Kidney (tissue), 14 donors: ENCODE measurements around the gene RNF169. TPM values are rescaled to one million over a fixed set of nuclear protein-coding genes. Genes with fewer than 3 reads are reported as not detected.

Experiments used
- DNase-seq, 5 donors: peaks; one replicate each; pipeline ENCODE4 v3.0.0-alpha.2; 2013 to 2020
- FAIRE-seq: peaks from 2 replicates; lab custom pipeline; 2012; peaks lifted over from hg19 to GRCh38; lab: Jason Lieb, UNC
- H3K27ac ChIP-seq, 2 donors: one replicate each; pipeline ENCODE4 v1.7.0; 2013; ENCODE audit warnings: low read depth in 2 of 2, low read length in 2 of 2, inconsistent platforms in 1 of 2
- H3K27me3 ChIP-seq: one replicate; pipeline ENCODE4 v1.7.1; 2013; ENCODE audit warnings: low read length, inconsistent platforms; ENCODE audit not compliant: control insufficient read depth, insufficient read depth
- H3K36me3 ChIP-seq, 3 donors: one replicate each; pipeline versions ENCODE4 v1.7.0 to v1.7.1; 2013; ENCODE audit warnings: low read length in 3 of 3, control low read depth in 1 of 3, inconsistent platforms in 1 of 3; ENCODE audit not compliant: insufficient read depth in 3 of 3, control insufficient read depth in 2 of 3
- H3K4me1 ChIP-seq, 3 donors: one replicate each; pipeline versions ENCODE4 v1.7.0 to v1.7.1; 2013; ENCODE audit warnings: low read length in 3 of 3, inconsistent platforms in 1 of 3, low read depth in 1 of 3; ENCODE audit not compliant: control insufficient read depth in 2 of 3, insufficient read depth in 2 of 3
- H3K4me3 ChIP-seq, 3 donors: one replicate each; pipeline versions ENCODE4 v1.7.0 to v1.8.1; 2013; ENCODE audit warnings: low read length in 3 of 3, control low read depth in 1 of 3, inconsistent platforms in 1 of 3
- H3K9ac ChIP-seq, 3 donors: one replicate each; pipeline versions ENCODE4 v1.7.0 to v1.7.1; 2013; ENCODE audit warnings: low read length in 3 of 3, control low read depth in 1 of 3, inconsistent platforms in 1 of 3
- H3K9me3 ChIP-seq, 3 donors: one replicate each; pipeline versions ENCODE4 v1.7.0 to v1.7.1; 2013; ENCODE audit warnings: low read length in 3 of 3, control low read depth in 1 of 3, inconsistent platforms in 1 of 3; ENCODE audit not compliant: control insufficient read depth in 2 of 3, insufficient read depth in 1 of 3
- intact Hi-C: fragments of 100-400 bp; cut with DNase I; formaldehyde crosslinking; loops from one replicate; pipeline ENCODE4 v1.11.1; 2022
- polyA plus RNA-seq: library from polyadenylated mRNA; stranded (reverse); fragments of 350-450 nt; fragmentation: Illumina TruSeq; extraction: RNeasy Lipid Tissue Mini Kit (QIAGEN cat#74804); gene quantifications from one replicate; pipeline ENCODE4 v1.2.3, GENCODE V29; 2014; ENCODE audit warnings: low read depth, low replicate concordance; ENCODE audit not compliant: insufficient read depth
- total RNA-seq: library from RNA; stranded (reverse); fragmentation: NEBNext Ultra II Directional; extraction: Animal tissue kit (Norgen Biotek cat#: 25700); gene quantifications from one replicate; pipeline ENCODE4 v1.2.1, GENCODE V29; 2021
- TF ChIP-seq, protein P1 (sequence below): IDR thresholded peaks from 3 replicates; pipeline ENCODE4 v1.5.1; 2012; ENCODE audit warnings: mild to moderate bottlenecking, moderate library complexity, borderline replicate concordance; ENCODE audit not compliant: insufficient read depth; ENCODE audit errors: extremely low read depth
- donor health status: control.
- donor health status: control.
- donor health status: control.
- donor health status: control.
- donor health status: control.
- donor health status: DM: yes; HTN: yes; CAD: no.
- donor health status: Normal renal cell carcinoma (clear cell type).

Gene RNF169
- total and polyA plus RNA-seq, 2 donors from 2014 or later = 3.1 to 19.6 TPM

GRCh38 chr11:74777038-74777437 is 28.4 kb downstream of the RNF169 start:
- FAIRE-seq (no peak), DNase-seq (no peak)
- intact Hi-C loops = no loop called here
- no peak overlapping the region for H3K9ac ChIP-seq
- H3K4me3 ChIP-seq = no peak overlapping the region
- no peaks in the 10 kb centered on the region for H3K4me1 ChIP-seq
- no peaks in the 10 kb centered on the region for H3K36me3 ChIP-seq
- no peaks in the 10 kb centered on the region for H3K27me3 ChIP-seq
- H3K9me3 ChIP-seq = no peaks in the 10 kb centered on the region
- TF ChIP-seq, protein P1, sequence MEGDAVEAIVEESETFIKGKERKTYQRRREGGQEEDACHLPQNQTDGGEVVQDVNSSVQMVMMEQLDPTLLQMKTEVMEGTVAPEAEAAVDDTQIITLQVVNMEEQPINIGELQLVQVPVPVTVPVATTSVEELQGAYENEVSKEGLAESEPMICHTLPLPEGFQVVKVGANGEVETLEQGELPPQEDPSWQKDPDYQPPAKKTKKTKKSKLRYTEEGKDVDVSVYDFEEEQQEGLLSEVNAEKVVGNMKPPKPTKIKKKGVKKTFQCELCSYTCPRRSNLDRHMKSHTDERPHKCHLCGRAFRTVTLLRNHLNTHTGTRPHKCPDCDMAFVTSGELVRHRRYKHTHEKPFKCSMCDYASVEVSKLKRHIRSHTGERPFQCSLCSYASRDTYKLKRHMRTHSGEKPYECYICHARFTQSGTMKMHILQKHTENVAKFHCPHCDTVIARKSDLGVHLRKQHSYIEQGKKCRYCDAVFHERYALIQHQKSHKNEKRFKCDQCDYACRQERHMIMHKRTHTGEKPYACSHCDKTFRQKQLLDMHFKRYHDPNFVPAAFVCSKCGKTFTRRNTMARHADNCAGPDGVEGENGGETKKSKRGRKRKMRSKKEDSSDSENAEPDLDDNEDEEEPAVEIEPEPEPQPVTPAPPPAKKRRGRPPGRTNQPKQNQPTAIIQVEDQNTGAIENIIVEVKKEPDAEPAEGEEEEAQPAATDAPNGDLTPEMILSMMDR = no peak
- no peak overlapping the region for H3K27ac ChIP-seq

GRCh38 chr11:74777877-74778276 is 29.2 kb downstream of the RNF169 start:
- Histone ChIP-seq H3K36me3 (no peaks in the 10 kb centered on the region), H3K4me1 (no peaks in the 10 kb centered on the region), H3K9ac (no peak overlapping the region), H3K27me3 (no peaks in the 10 kb centered on the region), H3K9me3 (no peaks in the 10 kb centered on the region), H3K4me3 (no peak overlapping the region), H3K27ac (no peak overlapping the region)
- TF ChIP-seq, protein P1 = no peak
- DNase-seq (no peak), FAIRE-seq (no peak)
- intact Hi-C loops = no loop called here

DNA sequence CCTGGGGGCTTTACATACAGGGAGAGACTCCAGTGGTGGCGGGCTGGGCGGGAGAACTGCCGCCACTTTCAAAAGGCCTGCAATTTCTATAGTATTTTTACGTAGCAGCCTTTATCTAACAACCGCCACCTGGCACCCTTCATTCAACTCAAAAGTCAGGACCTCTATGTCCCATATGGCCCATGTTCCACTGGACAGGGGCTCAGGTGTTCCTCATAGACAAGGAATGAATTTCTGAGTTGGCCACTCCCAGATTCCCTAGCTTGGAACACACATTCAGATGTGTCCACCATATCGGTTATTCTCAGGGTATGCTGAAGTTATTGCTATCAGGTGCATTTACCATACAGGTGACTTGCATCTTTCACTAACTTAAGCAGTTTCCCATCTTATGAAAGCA is 29.9 kb downstream of the RNF169 start:
- H3K4me3 ChIP-seq = no peak overlapping the region
- H3K4me1 ChIP-seq = no peaks in the 10 kb centered on the region
- no peaks in the 10 kb centered on the region for H3K27me3 ChIP-seq
- no peaks in the 10 kb centered on the region for H3K9me3 ChIP-seq
- FAIRE-seq (no peak), DNase-seq (no peak)
- no peaks in the 10 kb centered on the region for H3K36me3 ChIP-seq
- no peak overlapping the region for H3K9ac ChIP-seq
- TF ChIP-seq, protein P1 = no peak
- intact Hi-C loops = no loop called here
- no peak overlapping the region for H3K27ac ChIP-seq

DNA sequence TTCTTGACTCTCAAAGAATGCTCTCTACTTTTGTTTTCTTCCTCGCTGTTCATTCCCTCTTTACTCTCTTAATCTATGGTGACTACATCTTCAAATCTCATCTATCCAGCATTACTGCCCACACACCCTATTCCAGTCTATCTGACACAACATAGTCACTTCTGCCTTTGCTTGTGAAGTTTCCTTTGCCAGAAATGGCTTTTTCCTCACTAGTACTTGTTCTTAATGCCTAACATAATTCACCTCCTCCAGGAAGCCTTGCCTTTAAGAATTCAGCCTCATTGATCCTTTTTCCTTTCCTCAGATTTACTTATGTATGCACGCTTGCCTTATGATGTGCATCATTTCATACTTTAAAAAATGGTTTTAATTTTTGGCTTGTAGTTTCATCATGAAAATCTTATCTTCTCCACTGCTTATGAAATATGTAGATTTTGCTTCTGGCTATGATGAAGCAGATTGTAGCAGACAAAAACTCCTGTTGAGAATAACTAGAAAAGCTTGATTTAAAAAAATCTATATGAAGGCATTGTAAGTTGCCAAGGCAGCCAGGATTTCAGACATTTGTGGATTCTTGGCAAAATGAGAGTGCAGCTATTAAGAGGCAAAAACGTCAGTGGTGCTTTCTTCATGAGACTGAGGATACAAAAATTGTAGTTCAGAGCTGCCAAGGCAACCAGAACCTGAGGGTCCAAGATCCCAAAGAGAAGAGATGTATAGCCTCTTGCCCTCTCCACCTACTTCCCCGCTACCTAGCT is 31.8 kb downstream of the RNF169 start:
- TF ChIP-seq, protein P1 = no peak
- H3K9me3 ChIP-seq = no peaks in the 10 kb centered on the region
- H3K27ac ChIP-seq = no peak overlapping the region
- no peaks in the 10 kb centered on the region for H3K36me3 ChIP-seq
- no peaks in the 10 kb centered on the region for H3K27me3 ChIP-seq
- peaks cover 0 to 6% (median 0%) of the 10 kb centered on the region in 3 donors for H3K4me1 ChIP-seq
- no peak for DNase-seq
- intact Hi-C loops = no loop called here
- H3K9ac ChIP-seq = no peak overlapping the region
- H3K4me3 ChIP-seq = no peak overlapping the region
- no peak for FAIRE-seq
